HFFc6 (cell line): Measurements from ENCODE around the gene MDM4. TPM values are rescaled to one million over a fixed set of nuclear protein-coding genes. Genes with fewer than 3 reads are reported as not detected.

Experiments used
- DNase-seq: peaks from one replicate; pipeline ENCODE4 v3.0.0-alpha.2; 2018
- H3K27ac Mint-ChIP-seq: 2 replicates; pipeline ENCODE4 v1.8.0; 2020; ENCODE audit warnings: mild to moderate bottlenecking, mixed read lengths
- H3K27me3 Mint-ChIP-seq: 2 replicates; pipeline ENCODE4 v1.8.0; 2021; ENCODE audit warnings: mild to moderate bottlenecking, moderate library complexity, mixed read lengths; ENCODE audit not compliant: insufficient read depth
- H3K36me3 Mint-ChIP-seq: 2 replicates; pipeline ENCODE4 v1.8.0; 2021; ENCODE audit warnings: low read depth, mixed read lengths
- H3K4me1 Mint-ChIP-seq: 2 replicates; pipeline ENCODE4 v1.8.0; 2020; ENCODE audit warnings: low read depth, mixed read lengths
- H3K4me3 Mint-ChIP-seq: 2 replicates; pipeline ENCODE4 v1.8.0; 2020; ENCODE audit warnings: mild to moderate bottlenecking, moderate library complexity, mixed read lengths
- H3K9me3 Mint-ChIP-seq: 2 replicates; pipeline ENCODE4 v1.8.0; 2020; ENCODE audit warnings: mild to moderate bottlenecking, mixed read lengths
- total RNA-seq, 6 experiments: library from RNA; stranded (reverse); fragmentation: NEBNext Ultra II Directional; extraction: Animal tissue kit (Norgen Biotek cat#: 25700); gene quantifications; 2 replicates in 1 of 6; 3 replicates in 5 of 6; pipeline ENCODE4 v1.2.3, GENCODE V29; 2021
- TF ChIP-seq, protein P1 (sequence below): fragments of 200-600 bp; sonication (generic); IDR thresholded peaks from 2 replicates; pipeline ENCODE4 v1.5.0; 2021; ENCODE audit warnings: antibody characterized with exemption, mild to moderate bottlenecking

The MDM4 gene
- total RNA-seq, 6 experiments from 2014 or later: 21.9 to 28.1 (median 22.7) TPM

- DNase-seq: no peak
Observed at GRCh38 chr1:204581759-204582158, 65.6 kb downstream of the MDM4 start.

DNA sequence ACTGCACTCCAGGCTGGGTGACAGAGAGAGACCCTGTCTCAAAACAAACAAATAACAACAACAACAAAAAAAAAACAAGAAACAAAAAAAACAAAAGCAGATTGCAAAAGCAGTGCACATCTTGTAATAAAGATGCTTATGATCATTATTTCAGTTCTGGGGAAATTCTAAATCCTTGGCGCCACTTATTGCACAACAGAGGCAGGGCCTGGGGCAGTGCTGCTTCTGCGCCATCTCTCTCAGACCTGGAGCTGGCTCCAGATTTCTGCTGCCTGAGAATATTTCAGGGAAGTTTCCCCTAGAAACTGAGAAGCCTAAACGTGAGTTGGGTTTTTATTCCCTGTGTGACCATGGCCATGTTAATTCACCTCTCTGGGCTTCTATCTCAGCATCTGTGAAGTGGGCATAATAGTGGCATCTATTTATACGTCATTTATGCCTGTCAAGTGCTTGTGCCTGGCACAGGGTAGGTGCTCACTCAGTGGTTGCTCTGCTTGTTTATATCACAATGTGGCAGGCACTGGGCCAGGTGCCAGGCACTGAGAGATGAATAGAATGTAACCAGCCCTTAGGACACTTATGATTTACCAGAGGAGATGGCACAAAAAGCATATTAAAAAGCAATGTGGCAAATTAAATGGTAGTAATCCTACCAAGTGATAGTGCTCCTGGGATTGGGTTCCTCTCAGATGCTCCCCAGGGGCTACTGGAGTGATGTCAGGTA is 67.9 kb downstream of the MDM4 start:
- Mint-ChIP-seq H3K4me1 (peaks cover under 1% of the 10 kb centered on the region), H3K27ac (no peak overlapping the region), H3K4me3 (no peak overlapping the region), H3K36me3 (no peaks in the 10 kb centered on the region), H3K9me3 (no peaks in the 10 kb centered on the region), H3K27me3 (peaks cover 6% of the 10 kb centered on the region)
- no peak for DNase-seq
- TF ChIP-seq, protein P1, sequence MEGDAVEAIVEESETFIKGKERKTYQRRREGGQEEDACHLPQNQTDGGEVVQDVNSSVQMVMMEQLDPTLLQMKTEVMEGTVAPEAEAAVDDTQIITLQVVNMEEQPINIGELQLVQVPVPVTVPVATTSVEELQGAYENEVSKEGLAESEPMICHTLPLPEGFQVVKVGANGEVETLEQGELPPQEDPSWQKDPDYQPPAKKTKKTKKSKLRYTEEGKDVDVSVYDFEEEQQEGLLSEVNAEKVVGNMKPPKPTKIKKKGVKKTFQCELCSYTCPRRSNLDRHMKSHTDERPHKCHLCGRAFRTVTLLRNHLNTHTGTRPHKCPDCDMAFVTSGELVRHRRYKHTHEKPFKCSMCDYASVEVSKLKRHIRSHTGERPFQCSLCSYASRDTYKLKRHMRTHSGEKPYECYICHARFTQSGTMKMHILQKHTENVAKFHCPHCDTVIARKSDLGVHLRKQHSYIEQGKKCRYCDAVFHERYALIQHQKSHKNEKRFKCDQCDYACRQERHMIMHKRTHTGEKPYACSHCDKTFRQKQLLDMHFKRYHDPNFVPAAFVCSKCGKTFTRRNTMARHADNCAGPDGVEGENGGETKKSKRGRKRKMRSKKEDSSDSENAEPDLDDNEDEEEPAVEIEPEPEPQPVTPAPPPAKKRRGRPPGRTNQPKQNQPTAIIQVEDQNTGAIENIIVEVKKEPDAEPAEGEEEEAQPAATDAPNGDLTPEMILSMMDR: no peak

More at GRCh38 chr1:204581759-204582158, 65.6 kb downstream of the MDM4 start:
- H3K4me1 Mint-ChIP-seq: peaks cover 6% of the 10 kb centered on the region
- H3K4me3 Mint-ChIP-seq: no peak overlapping the region
- TF ChIP-seq, protein P1: no peak
- no peak overlapping the region for H3K27ac Mint-ChIP-seq
- H3K27me3 Mint-ChIP-seq: peaks cover 6% of the 10 kb centered on the region
- no peaks in the 10 kb centered on the region for H3K9me3 Mint-ChIP-seq
- no peaks in the 10 kb centered on the region for H3K36me3 Mint-ChIP-seq

DNA sequence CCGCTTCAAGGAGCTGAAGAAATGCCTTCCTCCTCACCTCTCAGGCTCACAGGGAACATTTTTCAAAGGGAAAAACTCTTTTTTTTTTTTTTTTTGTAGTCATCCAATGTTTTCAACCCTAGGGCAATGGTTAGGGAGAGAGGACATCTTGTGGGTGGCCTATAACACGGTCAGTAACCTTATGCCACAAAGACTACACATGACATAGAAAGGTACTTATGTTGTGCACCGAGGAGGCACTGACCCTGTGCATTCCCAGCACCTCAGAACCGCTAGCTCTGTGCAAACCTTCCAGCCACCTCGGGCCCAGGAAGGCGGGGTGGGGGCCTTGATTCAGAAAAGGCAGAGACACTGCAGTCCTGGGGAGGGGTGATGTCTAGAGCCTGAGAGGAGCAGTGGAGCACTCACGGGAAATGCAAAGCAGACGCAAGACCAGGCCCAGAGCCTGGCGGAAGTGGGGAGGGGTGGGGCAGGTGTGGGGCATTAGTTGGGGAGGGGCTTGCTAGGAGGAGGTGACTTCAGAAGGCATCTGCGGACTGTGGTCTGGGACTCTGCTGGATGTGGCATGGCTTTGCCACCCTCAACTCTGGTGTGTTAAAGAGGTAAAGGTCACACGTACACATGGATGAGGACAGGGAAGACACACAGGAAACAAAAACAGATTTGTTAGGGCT is 68.6 kb downstream of the MDM4 start:
- TF ChIP-seq, protein P1: no peak
- H3K27me3 Mint-ChIP-seq: peaks cover 6% of the 10 kb centered on the region
- H3K27ac Mint-ChIP-seq: no peak overlapping the region
- H3K36me3 Mint-ChIP-seq: no peaks in the 10 kb centered on the region
- H3K4me1 Mint-ChIP-seq: peaks cover 7% of the 10 kb centered on the region
- no peak overlapping the region for H3K4me3 Mint-ChIP-seq
- no peak for DNase-seq
- no peaks in the 10 kb centered on the region for H3K9me3 Mint-ChIP-seq

- TF ChIP-seq, protein P1: no peak
- H3K4me3 Mint-ChIP-seq: no peak overlapping the region
- H3K4me1 Mint-ChIP-seq: peaks cover 26% of the 10 kb centered on the region
Observed at GRCh38 chr1:204587621-204588020, 71.4 kb downstream of the MDM4 start.

GRCh38 chr1:204588826-204589225 is 72.6 kb downstream of the MDM4 start:
- H3K27ac Mint-ChIP-seq: no peak overlapping the region
- H3K27me3 Mint-ChIP-seq: peaks cover 12% of the 10 kb centered on the region
- no peak overlapping the region for H3K4me3 Mint-ChIP-seq
- H3K36me3 Mint-ChIP-seq: no peaks in the 10 kb centered on the region
- H3K4me1 Mint-ChIP-seq: peaks cover 30% of the 10 kb centered on the region
- TF ChIP-seq, protein P1: no peak
- no peaks in the 10 kb centered on the region for H3K9me3 Mint-ChIP-seq
- no peak for DNase-seq

More at GRCh38 chr1:204587621-204588020, 71.4 kb downstream of the MDM4 start:
- DNase-seq: no peak
- Mint-ChIP-seq H3K27ac (no peak overlapping the region), H3K36me3 (no peaks in the 10 kb centered on the region), H3K9me3 (no peaks in the 10 kb centered on the region), H3K27me3 (peaks cover 6% of the 10 kb centered on the region)
